Progenitor cell of endocrine pancreas (in vitro differentiated cells): Measurements from ENCODE around the gene PTPRK. TPM values are rescaled to one million over a fixed set of nuclear protein-coding genes. Genes with fewer than 3 reads are reported as not detected.

Experiments used
- DNase-seq: peaks from one replicate; pipeline ENCODE4 v3.0.0; 2021; ENCODE audit warnings: low spot score; ENCODE audit not compliant: unreplicated experiment
- H3K27ac Mint-ChIP-seq: 2 replicates; pipeline ENCODE4 v1.8.0; 2021; ENCODE audit warnings: mild to moderate bottlenecking, moderate library complexity, mixed read lengths
- H3K27me3 Mint-ChIP-seq: 2 replicates; pipeline ENCODE4 v1.8.0; 2021; ENCODE audit warnings: mixed read lengths
- H3K36me3 Mint-ChIP-seq: 2 replicates; pipeline ENCODE4 v1.8.0; 2022; ENCODE audit warnings: mixed read lengths; ENCODE audit not compliant: insufficient read depth
- H3K4me1 Mint-ChIP-seq: 2 replicates; pipeline ENCODE4 v1.8.0; 2021; ENCODE audit warnings: low read depth, mixed read lengths
- H3K4me3 Mint-ChIP-seq: 2 replicates; pipeline ENCODE4 v1.8.0; 2021; ENCODE audit warnings: low read depth, mild to moderate bottlenecking, moderate library complexity, mixed read lengths
- H3K9me3 Mint-ChIP-seq: 2 replicates; pipeline ENCODE4 v1.8.0; 2021; ENCODE audit warnings: low read depth, mixed read lengths
- CTCF ChIP-seq: fragments of 200-600 bp; sonication (generic); IDR thresholded peaks from one replicate; pipeline ENCODE4 v1.5.0; 2021; ENCODE audit warnings: antibody characterized with exemption, mild to moderate bottlenecking; ENCODE audit not compliant: unreplicated experiment
- total RNA-seq: library from RNA; stranded (reverse); gene quantifications from 2 replicates; pipeline ENCODE4 v1.2.1, GENCODE V29; 2021

The PTPRK gene
- total RNA-seq, 1 donor from 2014 or later: 86.2 TPM

- Mint-ChIP-seq H3K27ac (peak overlapping the region; percentile 20), H3K36me3 (peaks cover 8% of the 10 kb centered on the region), H3K27me3 (no peaks in the 10 kb centered on the region), H3K4me3 (no peak overlapping the region), H3K4me1 (peaks cover 9% of the 10 kb centered on the region), H3K9me3 (no peaks in the 10 kb centered on the region)
- DNase-seq: no peak
- TF ChIP-seq CTCF: no peak
These were observed 282.2 kb downstream of the PTPRK start for GRCh38 chr6:128238225-128238624.

GRCh38 chr6:128235556-128235955 lies 284.8 kb downstream of the PTPRK start:
- no peak for DNase-seq
- Mint-ChIP-seq H3K4me1 (peaks cover 18% of the 10 kb centered on the region), H3K4me3 (no peak overlapping the region)

GRCh38 chr6:128233531-128233930 lies 286.9 kb downstream of the PTPRK start:
- H3K4me1 Mint-ChIP-seq: peaks cover 26% of the 10 kb centered on the region
- no peak overlapping the region for H3K27ac Mint-ChIP-seq
- peaks cover 13% of the 10 kb centered on the region for H3K36me3 Mint-ChIP-seq
- H3K4me3 Mint-ChIP-seq: no peak overlapping the region
- no peak for TF ChIP-seq CTCF
- DNase-seq: no peak
- H3K9me3 Mint-ChIP-seq: peaks cover 4% of the 10 kb centered on the region
- no peaks in the 10 kb centered on the region for H3K27me3 Mint-ChIP-seq

More at GRCh38 chr6:128235556-128235955, 284.8 kb downstream of the PTPRK start:
- Mint-ChIP-seq H3K36me3 (peaks cover 13% of the 10 kb centered on the region), H3K27me3 (no peaks in the 10 kb centered on the region), H3K9me3 (peaks cover 4% of the 10 kb centered on the region), H3K27ac (no peak overlapping the region)
- no peak for TF ChIP-seq CTCF

GRCh38 chr6:128230267-128230989 lies 290.0 kb downstream of the PTPRK start:
- Mint-ChIP-seq H3K9me3 (peaks cover 6% of the 10 kb centered on the region), H3K4me3 (no peak overlapping the region), H3K36me3 (peaks cover 15% of the 10 kb centered on the region), H3K4me1 (peaks cover 26% of the 10 kb centered on the region), H3K27me3 (no peaks in the 10 kb centered on the region), H3K27ac (no peak overlapping the region)
- no peak for DNase-seq
- TF ChIP-seq CTCF: no peak

- H3K9me3 Mint-ChIP-seq: peaks cover 7% of the 10 kb centered on the region
- no peak overlapping the region for H3K4me3 Mint-ChIP-seq
- no peak for DNase-seq
- peaks cover 19% of the 10 kb centered on the region for H3K4me1 Mint-ChIP-seq
- no peak for TF ChIP-seq CTCF
- no peak overlapping the region for H3K27ac Mint-ChIP-seq
- no peaks in the 10 kb centered on the region for H3K27me3 Mint-ChIP-seq
- peaks cover 9% of the 10 kb centered on the region for H3K36me3 Mint-ChIP-seq
These were observed 294.8 kb downstream of the PTPRK start for GRCh38 chr6:128225612-128226011.
